HT-29 (cell line): Measurements from ENCODE around the gene KIAA0513. TPM values are rescaled to one million over a fixed set of nuclear protein-coding genes. Genes with fewer than 3 reads are reported as not detected.

Source experiments
- DNase-seq: peaks from one replicate; pipeline ENCODE4 v3.0.0-alpha.2; 2015; ENCODE audit warnings: low spot score
- total RNA-seq: library from RNA; depleted of rRNA; stranded (reverse); fragments of >200 nt; shearing (Covaris generic); gene quantifications from 2 replicates; pipeline ENCODE4 v1.2.3, GENCODE V29; 2014; rRNA removed

The KIAA0513 gene
- 0.91 and 1.2 TPM in 2 replicates for total RNA-seq

- peak; percentile 96 for DNase-seq
Observed at GRCh38 chr16:85027349-85027957, at the start of gene KIAA0513. KIAA0513 (plus strand) TSS chr16:85027795; CDS start chr16:85067072, 39,277 bp downstream.

- DNase-seq: no peak
Observed at GRCh38 chr16:84979516-84979915, 48.1 kb upstream of the KIAA0513 start.

- DNase-seq: no peak
Observed at GRCh38 chr16:84982434-84982833, 45.2 kb upstream of the KIAA0513 start.

GRCh38 chr16:84985079-84986065 is 42.2 kb upstream of the KIAA0513 start:
- no peak for DNase-seq

- no peak for DNase-seq
Observed at GRCh38 chr16:84986102-84986501, 41.5 kb upstream of the KIAA0513 start.

- no peak for DNase-seq
Observed at GRCh38 chr16:84986879-84987278, 40.7 kb upstream of the KIAA0513 start.

DNA sequence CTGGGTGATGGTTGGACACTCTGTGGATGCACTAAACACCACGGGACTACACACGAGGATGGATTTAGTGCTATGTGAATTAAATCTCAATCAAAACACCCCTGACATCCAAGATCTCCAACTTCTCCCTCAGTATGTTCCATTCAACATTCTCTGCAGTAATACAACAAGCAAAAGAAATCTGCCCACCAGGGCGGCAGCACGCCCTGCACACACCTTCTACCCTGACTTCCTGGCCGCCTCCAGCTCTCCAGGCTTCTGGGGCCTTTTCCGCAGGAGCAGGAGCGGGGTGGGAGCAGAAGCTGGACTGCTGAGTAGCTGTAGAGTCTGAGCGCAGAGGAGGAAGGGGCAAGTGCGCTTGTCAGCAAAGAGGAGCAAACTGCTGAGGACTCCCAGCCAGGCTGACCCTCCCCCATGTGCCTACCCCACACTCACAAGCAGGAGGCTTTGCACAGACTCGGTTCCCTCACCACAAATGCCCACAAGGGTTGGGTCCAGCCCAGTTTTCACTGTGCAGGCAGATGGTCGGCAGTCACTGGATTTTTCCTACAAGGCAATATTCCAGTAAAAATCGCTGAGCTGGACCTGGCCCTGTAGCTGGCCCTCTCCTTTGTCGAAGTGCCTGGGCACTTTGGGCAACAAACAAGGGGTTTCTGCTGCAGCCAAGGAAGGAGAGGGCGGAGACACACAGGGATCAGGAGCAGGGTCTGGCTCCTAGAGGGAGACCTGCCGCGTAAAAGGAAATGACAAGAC is 39.1 kb upstream of the KIAA0513 start:
- DNase-seq: no peak

DNA sequence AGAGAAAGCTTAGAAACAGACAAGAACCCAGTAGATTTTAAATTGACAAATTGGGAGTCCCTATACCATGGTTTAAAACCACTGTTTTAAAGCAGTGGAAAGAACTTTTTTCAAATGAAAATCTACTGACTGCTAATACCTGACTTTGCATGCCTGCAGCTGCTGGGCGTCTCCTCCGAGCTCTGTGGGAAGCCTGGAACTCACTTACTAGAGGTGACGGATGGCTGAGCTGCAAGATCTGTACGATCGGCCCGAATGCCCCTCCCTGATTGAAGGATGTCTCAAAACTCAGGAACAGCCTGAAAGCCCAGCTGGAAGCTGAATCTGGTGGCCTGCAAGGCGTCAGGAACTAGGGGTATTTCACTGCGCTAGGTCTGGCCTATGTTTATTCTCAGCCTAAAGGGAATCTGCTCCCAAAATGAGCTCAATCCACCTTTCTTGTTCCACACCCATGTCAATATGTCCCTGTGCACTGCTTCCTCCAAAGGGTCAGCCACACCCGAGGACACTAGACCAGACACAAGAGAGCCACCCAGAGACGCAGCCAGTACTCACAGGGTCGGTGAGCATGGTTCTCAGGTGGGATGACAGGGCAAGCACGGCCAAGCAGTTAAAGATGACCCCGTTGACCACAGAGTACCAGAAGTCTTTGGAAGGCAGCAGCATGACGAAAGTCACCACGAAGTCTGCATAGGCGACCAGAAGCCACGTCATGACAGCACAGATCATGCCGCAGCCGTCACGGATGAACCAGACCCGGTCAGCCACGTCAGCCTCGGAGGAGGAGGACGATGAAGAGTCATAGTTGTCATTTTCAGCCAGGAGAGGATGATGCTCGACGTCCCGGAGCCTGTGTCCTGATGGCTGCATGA is 37.6 kb upstream of the KIAA0513 start:
- no peak for DNase-seq

DNA sequence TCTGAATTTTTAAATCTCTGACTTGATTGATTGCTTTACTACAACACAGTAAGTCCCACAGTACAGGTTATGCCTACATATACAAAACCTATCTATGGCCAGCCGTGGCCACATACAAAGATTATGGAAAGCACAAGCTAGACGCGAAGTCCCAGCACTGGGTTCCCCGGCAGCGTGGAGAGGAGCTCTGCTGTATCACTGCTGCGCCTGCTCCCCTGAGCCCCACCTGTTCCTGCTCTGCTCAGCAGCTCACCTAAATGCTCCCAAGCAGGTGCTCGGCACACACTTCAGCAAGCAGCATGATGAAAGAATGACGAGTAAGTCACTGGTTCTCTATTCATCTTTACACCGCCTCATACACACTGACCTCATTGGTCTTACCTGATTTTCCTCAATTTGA is 36.8 kb upstream of the KIAA0513 start:
- DNase-seq: no peak

DNA sequence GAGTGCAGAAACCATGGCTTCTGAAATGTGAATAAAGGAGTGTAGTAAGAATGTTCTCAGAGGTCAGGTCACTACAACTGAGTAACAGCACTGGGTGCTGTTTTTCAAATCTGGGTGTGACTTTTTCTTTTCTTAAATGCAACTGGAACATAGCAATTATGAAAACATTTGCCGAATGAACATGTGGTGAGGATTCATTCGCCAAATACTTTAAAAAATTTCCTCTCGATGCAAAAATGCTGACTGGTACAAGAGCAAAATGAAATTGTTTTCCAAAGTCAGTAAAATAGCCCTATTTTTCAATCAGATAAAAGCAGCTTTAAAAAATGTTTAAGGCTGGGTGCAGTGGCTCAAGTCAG is 34.9 kb upstream of the KIAA0513 start:
- DNase-seq: no peak

- DNase-seq: no peak
Observed at GRCh38 chr16:84993926-84994325, 33.7 kb upstream of the KIAA0513 start.

DNA sequence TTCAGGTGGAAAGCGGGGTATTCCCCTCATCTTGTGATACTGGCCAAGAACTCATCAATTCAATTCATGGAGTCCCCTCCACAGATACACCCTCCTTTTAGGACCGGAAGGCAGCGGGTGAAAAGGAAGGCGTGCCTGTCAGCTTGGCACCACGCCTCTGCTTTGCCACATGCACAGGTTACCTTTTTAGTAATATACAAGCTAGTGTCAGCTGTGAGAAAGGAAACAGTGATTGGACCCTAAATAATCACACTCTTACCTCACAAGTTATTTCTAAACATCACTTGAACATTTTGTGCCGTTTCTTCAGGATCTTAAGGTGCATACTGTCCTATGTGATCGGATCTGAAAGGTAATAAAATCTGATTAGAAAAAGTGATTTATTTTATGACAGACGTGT is 31.9 kb upstream of the KIAA0513 start:
- DNase-seq: no peak

DNA sequence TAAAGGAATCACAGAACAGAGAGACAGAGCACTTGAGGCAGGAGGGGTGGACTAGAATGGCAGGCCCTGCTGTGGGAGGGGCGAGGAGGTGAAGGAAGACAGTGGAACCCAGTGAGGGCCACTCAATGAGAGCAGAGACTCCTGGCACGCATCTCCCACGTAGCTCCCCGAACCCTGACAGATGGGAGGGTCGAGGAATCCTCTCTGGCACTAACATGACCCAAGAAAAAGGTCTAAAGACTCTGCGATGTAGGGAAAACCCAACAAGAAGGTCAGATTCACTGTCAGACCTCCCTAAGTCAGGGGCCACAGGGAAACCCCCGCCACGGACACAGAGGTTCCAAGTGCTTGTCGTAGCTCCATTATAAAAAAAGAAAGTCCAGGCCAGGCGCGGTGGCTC is 31.2 kb upstream of the KIAA0513 start:
- DNase-seq: no peak

GRCh38 chr16:84999200-84999599 is 28.4 kb upstream of the KIAA0513 start:
- DNase-seq: peak; percentile 27

DNA sequence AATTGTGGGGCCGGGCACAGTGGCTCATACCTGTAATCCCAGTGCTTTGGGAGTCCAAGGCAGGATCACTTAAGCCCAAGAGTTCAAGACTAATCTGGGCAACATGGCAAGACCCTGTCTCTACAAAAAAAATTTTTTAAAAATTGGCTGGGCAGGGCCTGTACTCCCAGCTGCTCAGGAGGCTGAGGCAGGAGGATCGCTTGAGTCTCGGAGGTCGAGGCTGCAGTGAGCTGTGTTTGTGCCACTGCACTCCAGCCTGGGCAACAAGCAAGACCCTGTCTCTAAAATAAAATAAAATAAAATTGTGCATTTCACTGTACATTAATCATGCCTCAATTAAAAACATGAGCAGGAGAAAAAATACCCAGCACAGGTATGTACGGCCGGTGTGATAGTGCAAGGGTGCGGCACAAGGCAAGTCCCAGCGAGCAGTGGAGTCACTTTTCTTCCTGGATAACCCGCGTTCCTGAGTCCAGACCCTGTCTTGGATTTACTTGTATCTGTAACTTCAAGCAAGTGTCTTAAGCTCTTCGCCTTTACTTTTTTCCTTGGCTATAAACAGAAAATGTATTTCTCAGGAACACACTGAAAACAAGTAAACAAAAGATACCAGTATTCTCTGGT is 27.6 kb upstream of the KIAA0513 start:
- no peak for DNase-seq

DNA sequence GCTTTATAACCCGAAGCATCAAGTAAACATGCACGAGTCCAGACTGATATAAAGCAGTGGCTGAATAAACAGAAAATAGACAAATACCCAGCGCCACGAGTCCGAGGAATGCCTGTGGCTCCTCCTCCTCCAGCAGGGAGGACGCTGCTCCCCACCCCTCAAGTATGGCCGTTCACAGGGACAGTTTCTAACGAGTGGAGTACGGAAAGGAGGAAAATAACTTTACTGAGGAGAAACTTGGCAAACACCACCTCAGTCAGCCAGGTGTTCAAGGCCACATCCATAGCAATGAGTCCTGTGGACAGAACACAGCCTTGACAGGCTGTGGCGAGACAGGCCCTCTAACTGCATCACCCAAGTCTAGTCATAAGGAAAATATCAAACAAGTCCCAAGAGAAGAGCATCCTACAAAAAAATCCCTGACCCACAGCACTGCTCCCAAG is 25.5 kb upstream of the KIAA0513 start:
- no peak for DNase-seq

- DNase-seq: no peak
Observed at GRCh38 chr16:85002608-85003007, 25.0 kb upstream of the KIAA0513 start.

DNA sequence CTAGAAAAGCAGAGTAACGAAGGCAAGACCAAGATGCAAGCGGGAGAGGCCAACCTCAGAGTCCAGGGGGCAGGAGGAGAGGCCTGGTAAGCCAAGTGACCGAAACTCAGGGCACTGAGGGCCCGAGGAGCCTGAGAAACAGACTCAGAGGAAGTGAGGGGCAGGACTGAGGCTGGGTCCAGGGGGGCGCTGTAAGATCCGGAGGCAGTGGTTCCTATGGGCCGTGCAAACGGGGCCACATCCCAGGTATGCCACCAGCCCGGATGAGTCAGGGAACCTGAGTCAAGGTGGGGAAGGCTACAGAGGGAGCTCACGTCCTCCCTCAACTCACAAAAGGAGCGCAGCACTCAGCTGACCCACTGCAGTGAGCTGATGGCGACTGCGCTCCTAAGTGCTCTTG is 24.5 kb upstream of the KIAA0513 start:
- DNase-seq: no peak

DNA sequence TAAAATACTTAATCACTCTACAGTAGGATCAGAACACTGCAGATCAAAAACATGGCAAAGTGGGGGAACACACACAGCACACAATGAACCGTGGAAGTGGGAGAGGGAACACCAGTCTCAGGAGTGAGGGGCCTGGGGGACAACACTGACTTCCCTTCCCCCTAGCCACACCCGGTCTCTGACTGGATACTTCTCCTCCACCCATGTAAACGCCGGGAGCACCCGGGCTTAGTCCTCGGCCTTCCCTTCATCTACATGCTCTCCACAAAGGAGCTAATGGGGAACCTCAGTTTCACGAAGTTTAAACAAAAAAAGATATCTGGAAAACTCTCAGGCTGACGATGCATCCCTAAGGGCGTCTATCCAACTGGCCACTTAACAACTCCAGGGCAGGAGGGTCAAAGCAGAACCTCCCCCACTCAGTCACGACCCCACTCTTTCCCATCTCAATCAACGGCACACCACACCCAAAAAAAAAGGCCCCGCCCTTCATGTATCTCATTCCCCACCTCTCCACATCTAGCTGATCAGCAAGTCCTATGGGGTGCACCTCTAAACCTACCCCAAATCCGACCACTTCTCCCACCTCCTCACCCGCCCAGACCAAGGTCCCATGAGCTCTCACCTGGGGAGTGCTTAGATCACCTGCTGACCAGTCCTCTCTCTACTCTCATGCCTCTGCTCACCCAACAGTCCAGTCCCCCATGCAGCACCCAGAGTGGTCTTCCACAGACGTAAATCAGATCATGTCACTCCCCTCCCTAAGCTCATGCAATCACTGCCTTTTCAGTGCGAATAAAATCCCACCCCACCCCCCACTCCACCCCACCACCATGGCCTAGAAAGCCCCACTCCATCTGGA is 23.6 kb upstream of the KIAA0513 start:
- no peak for DNase-seq
